ENCODE data around the gene AWAT1.
"Not testable (repeated sequence)": the region's sequence is repeated elsewhere in the genome, so short reads cannot be mapped to it uniquely, and the experiment has no call there.

Gene AWAT1

GRCh38 chrX:70252491-70252890, 18.0 kb downstream of the AWAT1 start:
- Mint-ChIP-seq H3K4me3 (no peak overlapping the region), H3K9me3 (no peaks in the 10 kb centered on the region), H3K27me3 (no peaks in the 10 kb centered on the region), H3K27ac (no peak overlapping the region), H3K36me3 (no peaks in the 10 kb centered on the region), H3K4me1 (no peaks in the 10 kb centered on the region)
- CTCF ChIA-PET: no interaction called here
- DNase-seq: no peak

GRCh38 chrX:70253377-70254062, 19.1 kb downstream of the AWAT1 start:
- Mint-ChIP-seq H3K4me1 (no peaks in the 10 kb centered on the region), H3K9me3 (no peaks in the 10 kb centered on the region), H3K27ac (no peak overlapping the region), H3K27me3 (no peaks in the 10 kb centered on the region), H3K4me3 (no peak overlapping the region), H3K36me3 (no peaks in the 10 kb centered on the region)
- DNase-seq: no peak
- CTCF ChIA-PET: no interaction called here

- Mint-ChIP-seq H3K27me3 (no peaks in the 10 kb centered on the region), H3K9me3 (no peaks in the 10 kb centered on the region), H3K27ac (no peak overlapping the region), H3K4me1 (no peaks in the 10 kb centered on the region), H3K36me3 (no peaks in the 10 kb centered on the region), H3K4me3 (no peak overlapping the region)
- DNase-seq: no peak
- CTCF ChIA-PET: no interaction called here
These were observed 19.6 kb downstream of the AWAT1 start for GRCh38 chrX:70254063-70254400.

GRCh38 chrX:70254909-70255308, 20.5 kb downstream of the AWAT1 start:
- no peak for DNase-seq
- Mint-ChIP-seq H3K27ac (no peak overlapping the region), H3K4me1 (no peaks in the 10 kb centered on the region), H3K36me3 (no peaks in the 10 kb centered on the region), H3K9me3 (no peaks in the 10 kb centered on the region), H3K4me3 (no peak overlapping the region), H3K27me3 (no peaks in the 10 kb centered on the region)
- CTCF ChIA-PET: no interaction called here

- Mint-ChIP-seq H3K27me3 (no peaks in the 10 kb centered on the region), H3K36me3 (no peaks in the 10 kb centered on the region), H3K27ac (no peak overlapping the region), H3K4me3 (no peak overlapping the region), H3K4me1 (no peaks in the 10 kb centered on the region), H3K9me3 (no peaks in the 10 kb centered on the region)
- CTCF ChIA-PET: no interaction called here
- no peak for DNase-seq
These were observed 21.0 kb downstream of the AWAT1 start for GRCh38 chrX:70255452-70255851.

GRCh38 chrX:70257423-70258288, 23.2 kb downstream of the AWAT1 start:
- H3K4me1 Mint-ChIP-seq: no peaks in the 10 kb centered on the region
- no peak overlapping the region for H3K4me3 Mint-ChIP-seq
- no peak overlapping the region for H3K27ac Mint-ChIP-seq
- no peak for DNase-seq
- peaks cover 3% of the 10 kb centered on the region for H3K27me3 Mint-ChIP-seq
- H3K36me3 Mint-ChIP-seq: no peaks in the 10 kb centered on the region
- CTCF ChIA-PET: no interaction called here
- no peaks in the 10 kb centered on the region for H3K9me3 Mint-ChIP-seq

- Mint-ChIP-seq H3K9me3 (no peaks in the 10 kb centered on the region), H3K27me3 (peaks cover 3% of the 10 kb centered on the region), H3K4me3 (no peak within 1 kb of the TSS), H3K27ac (no peak within 1 kb of the TSS), H3K4me1 (no peaks in the 10 kb centered on the region), H3K36me3 (no peaks in the 10 kb centered on the region)
- no peak for DNase-seq
- CTCF ChIA-PET: interaction anchor here (0.6 kb wide), 1 partner anchor 667 kb away, joined by 3 read pairs; no protein-coding TSS in a partner anchor
These were observed 25.6 kb downstream of the AWAT1 start, which contains the start of gene P2RY4 for GRCh38 chrX:70260104-70260503. Gene P2RY4 (minus strand): TSS chrX:70260204. CDS start chrX:70259624, 580 bp downstream.

- H3K4me1 Mint-ChIP-seq: no peaks in the 10 kb centered on the region
- DNase-seq: peak; percentile 42
- H3K9me3 Mint-ChIP-seq: no peaks in the 10 kb centered on the region
- CTCF ChIA-PET: interaction anchor here (1.2 kb wide), 1 partner anchor 130 kb away, joined by 4 read pairs; the partner anchor contains the start of gene IGBP1
- no peak overlapping the region for H3K27ac Mint-ChIP-seq
- H3K4me3 Mint-ChIP-seq: no peak overlapping the region
- H3K27me3 Mint-ChIP-seq: peaks cover 3% of the 10 kb centered on the region
- no peaks in the 10 kb centered on the region for H3K36me3 Mint-ChIP-seq
These were observed 28.6 kb downstream of the AWAT1 start for GRCh38 chrX:70262952-70263567.

GRCh38 chrX:70264784-70265183, 30.3 kb downstream of the AWAT1 start:
- DNase-seq: no peak
- Mint-ChIP-seq H3K9me3 (no peaks in the 10 kb centered on the region), H3K27me3 (peaks cover 3% of the 10 kb centered on the region), H3K4me3 (no peak overlapping the region), H3K4me1 (no peaks in the 10 kb centered on the region), H3K36me3 (no peaks in the 10 kb centered on the region), H3K27ac (no peak overlapping the region)
- CTCF ChIA-PET: no interaction called here

GRCh38 chrX:70268034-70268433, 33.6 kb downstream of the AWAT1 start, which contains the start of gene ARR3:
Gene ARR3 (plus strand): TSS chrX:70268334. CDS start chrX:70269386, 1,052 bp downstream.
- Mint-ChIP-seq H3K36me3 (no peaks in the 10 kb centered on the region), H3K27ac (no peak within 1 kb of the TSS), H3K4me1 (no peaks in the 10 kb centered on the region), H3K27me3 (no peaks in the 10 kb centered on the region), H3K4me3 (no peak within 1 kb of the TSS), H3K9me3 (no peaks in the 10 kb centered on the region)
- CTCF ChIA-PET: no interaction called here
- DNase-seq: no peak

GRCh38 chrX:70274029-70274428, 39.6 kb downstream of the AWAT1 start:
- CTCF ChIA-PET: interaction anchor here (0.6 kb wide), 1 partner anchor 15 kb away, joined by 3 read pairs; no protein-coding TSS in a partner anchor
- H3K4me3 Mint-ChIP-seq, H3K9me3 Mint-ChIP-seq: not testable (repeated sequence)

GRCh38 chrX:70279081-70279480, 44.6 kb downstream of the AWAT1 start:
- no peaks in the 10 kb centered on the region for H3K27me3 Mint-ChIP-seq
- no peak overlapping the region for H3K4me3 Mint-ChIP-seq
- no peak overlapping the region for H3K27ac Mint-ChIP-seq
- DNase-seq: no peak
- H3K36me3 Mint-ChIP-seq: peaks cover 4% of the 10 kb centered on the region
- H3K9me3 Mint-ChIP-seq: no peaks in the 10 kb centered on the region
- CTCF ChIA-PET: no interaction called here
- H3K4me1 Mint-ChIP-seq: no peaks in the 10 kb centered on the region

More at GRCh38 chrX:70274029-70274428, 39.6 kb downstream of the AWAT1 start:
- not testable (repeated sequence) for H3K27me3 Mint-ChIP-seq, H3K4me1 Mint-ChIP-seq, DNase-seq, H3K27ac Mint-ChIP-seq, H3K36me3 Mint-ChIP-seq

- Mint-ChIP-seq H3K27ac (no peak overlapping the region), H3K4me1 (no peaks in the 10 kb centered on the region), H3K27me3 (no peaks in the 10 kb centered on the region), H3K4me3 (no peak overlapping the region), H3K9me3 (no peaks in the 10 kb centered on the region), H3K36me3 (peaks cover 9% of the 10 kb centered on the region)
- CTCF ChIA-PET: no interaction called here
- DNase-seq: no peak
These were observed 46.1 kb downstream of the AWAT1 start for GRCh38 chrX:70280573-70280972.

GRCh38 chrX:70281951-70282350, 47.5 kb downstream of the AWAT1 start, which contains the start of gene RAB41:
Gene RAB41 (plus strand): TSS chrX:70282172. CDS start chrX:70282218, 46 bp downstream.
- H3K27me3 Mint-ChIP-seq: no peaks in the 10 kb centered on the region
- CTCF ChIA-PET: no interaction called here
- H3K4me1 Mint-ChIP-seq: no peaks in the 10 kb centered on the region
- peaks cover 16% of the 10 kb centered on the region for H3K36me3 Mint-ChIP-seq
- no peaks in the 10 kb centered on the region for H3K9me3 Mint-ChIP-seq
- DNase-seq: no peak
- H3K4me3 Mint-ChIP-seq: no peak within 1 kb of the TSS
- H3K27ac Mint-ChIP-seq: no peak within 1 kb of the TSS

All from activated naive CD4-positive, alpha-beta T cell treated with anti-CD3 and anti-CD28 coated beads, Interleukin-2, amount 10 ng/mL, durations not matched to agents 7 days and 5 days (primary cell).